Fibroblast of skin of left biceps (primary cell): Measurements from ENCODE around the gene MPP7.
A peak's percentile ranks its signal among the peaks of the same experiment; 100 is the strongest.
"Not testable (repeated sequence)": the region's sequence is repeated elsewhere in the genome, so short reads cannot be mapped to it uniquely, and the experiment has no call there.

Experiments
- DNase-seq, 2 experiments: peaks; one replicate each; pipeline ENCODE4 v3.0.0-alpha.2; 2013; ENCODE audit warnings: low read depth in 2 of 2

The MPP7 gene

GRCh38 chr10:28302638-28303488 is at the start of gene MPP7:
TSS of gene MPP7 (minus strand) at chr10:28303064. CDS start at chr10:28238604, 64,460 bp downstream.
- DNase-seq = peak; percentile 90 to 92

DNA sequence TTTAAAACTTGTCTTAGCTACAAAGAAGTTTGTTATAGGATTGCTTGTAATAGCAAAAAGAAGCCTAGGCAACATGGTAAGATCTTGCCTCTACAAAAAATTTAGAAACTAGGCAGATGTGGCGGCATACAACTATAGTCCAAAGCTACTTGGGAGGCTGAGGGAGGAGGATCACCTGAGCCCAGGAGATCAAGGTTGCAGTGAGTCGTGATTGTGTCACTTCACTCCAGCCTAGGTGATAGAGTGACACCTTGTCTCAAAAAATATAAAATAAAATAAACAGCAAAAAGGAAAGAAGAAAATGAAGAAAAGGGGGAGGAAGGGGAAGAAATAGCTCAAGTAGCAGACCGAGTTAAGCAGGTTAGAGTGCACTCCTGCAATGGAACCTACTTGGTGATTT is 47.0 kb upstream of the MPP7 start:
- no peak for DNase-seq

- DNase-seq = no peak
These were observed 41.4 kb upstream of the MPP7 start for GRCh38 chr10:28343987-28344895.

GRCh38 chr10:28343252-28343651 is 40.4 kb upstream of the MPP7 start:
- DNase-seq = no peak

DNA sequence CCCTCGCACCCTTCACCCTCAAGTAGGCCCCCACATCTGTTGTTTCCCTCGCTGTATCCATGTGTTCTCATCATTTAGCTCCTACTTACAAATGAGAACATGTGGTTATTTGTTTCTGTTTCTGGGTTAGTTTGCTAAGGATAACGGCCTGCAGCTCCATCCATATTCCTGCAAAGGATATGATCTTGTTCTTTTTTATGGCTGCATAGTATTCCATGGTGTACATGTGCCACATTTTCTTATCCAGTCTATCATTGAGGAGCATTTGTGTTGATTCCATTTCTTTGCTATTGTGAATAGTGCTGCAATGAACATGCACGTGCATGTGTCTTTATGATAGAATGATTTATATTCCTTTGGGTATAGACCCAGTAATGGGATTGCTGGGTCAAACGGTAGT is 38.8 kb upstream of the MPP7 start:
- DNase-seq = not testable (repeated sequence)

DNA sequence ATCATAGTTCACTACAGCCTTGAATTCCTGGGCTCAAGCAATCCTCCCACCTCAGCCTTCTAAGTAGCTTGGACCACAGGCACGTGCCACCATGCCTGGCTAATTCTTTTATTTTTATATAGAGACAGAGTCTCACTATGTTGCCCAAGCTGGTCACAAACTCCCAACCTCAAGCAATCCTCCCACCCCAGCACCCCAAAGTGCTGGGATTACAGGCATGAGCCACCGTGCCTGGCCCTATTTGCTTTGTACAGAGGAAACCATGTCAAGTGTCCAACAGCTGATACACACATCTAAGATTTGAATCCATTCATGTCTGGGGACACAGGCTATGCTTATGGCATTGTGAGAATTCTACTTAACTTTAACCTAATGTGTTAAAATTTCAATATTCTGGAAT is 29.9 kb upstream of the MPP7 start:
- DNase-seq = no peak

DNA sequence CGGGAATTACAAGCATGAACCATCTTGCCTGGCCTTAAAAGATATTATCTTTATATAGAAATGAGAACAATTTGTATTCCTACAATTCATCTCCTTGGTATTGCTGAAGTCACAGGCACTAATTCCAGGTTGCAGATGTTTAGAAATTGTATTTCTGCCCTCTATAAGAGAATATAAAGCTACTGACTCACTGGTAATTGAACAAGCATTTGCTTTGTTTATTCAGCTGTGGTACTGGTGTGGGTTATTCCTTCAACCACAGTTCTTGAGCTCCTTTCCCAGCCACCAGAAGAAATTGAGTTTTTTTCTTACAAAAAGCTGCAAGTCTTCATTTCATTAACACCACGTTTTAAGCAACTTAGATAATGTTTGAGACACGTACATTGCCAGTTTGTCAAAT is 29.0 kb upstream of the MPP7 start:
- peak; percentile 77 to 83 for DNase-seq

- DNase-seq = no peak
These were observed 28.2 kb upstream of the MPP7 start for GRCh38 chr10:28331066-28331465.

- no peak for DNase-seq
These were observed 25.5 kb upstream of the MPP7 start for GRCh38 chr10:28328346-28328745.

DNA sequence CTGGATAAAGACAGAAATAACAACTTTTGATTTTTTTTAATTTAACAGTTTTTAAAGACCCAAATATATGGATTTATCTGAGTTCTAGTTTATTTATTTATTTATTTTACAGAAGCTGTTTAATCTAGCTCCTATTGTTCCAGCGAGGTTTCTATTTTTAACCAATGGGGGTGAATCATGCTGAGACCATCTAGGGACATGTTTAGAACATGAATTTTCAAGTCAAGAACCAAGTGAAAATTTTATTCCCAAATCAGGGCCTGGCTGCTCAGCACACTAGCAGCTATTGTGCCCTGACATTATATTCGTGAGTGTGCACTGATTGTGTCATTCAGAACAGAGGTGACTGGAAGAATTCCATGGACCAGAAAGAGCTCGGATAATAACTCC is 24.6 kb upstream of the MPP7 start:
- no peak for DNase-seq

- DNase-seq = no peak
These were observed 23.9 kb upstream of the MPP7 start for GRCh38 chr10:28326516-28327490.

GRCh38 chr10:28320799-28321198 is 17.9 kb upstream of the MPP7 start:
- no peak for DNase-seq

DNA sequence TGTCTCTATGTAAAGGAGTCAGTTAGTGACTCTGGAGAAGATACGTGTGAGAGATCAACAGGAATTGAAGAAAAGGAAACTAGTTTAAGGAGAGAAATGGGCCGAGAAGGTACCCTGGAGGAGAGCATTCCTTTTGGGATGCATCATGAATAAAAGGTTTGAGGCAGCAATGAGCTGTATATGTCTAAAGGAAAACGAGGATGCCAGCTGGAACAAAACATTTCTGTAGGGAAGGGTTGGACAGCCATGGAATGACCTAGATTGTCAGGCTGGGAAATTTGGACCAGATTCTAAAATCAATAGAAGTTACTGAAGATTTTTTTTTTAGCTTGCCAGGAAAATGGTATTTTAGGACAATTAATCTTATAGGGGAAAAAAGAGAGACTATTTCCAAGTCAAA is 17.2 kb upstream of the MPP7 start:
- DNase-seq = no peak

- not testable (repeated sequence) for DNase-seq
These were observed 16.2 kb upstream of the MPP7 start for GRCh38 chr10:28319061-28319460.

- DNase-seq = no peak
These were observed 15.8 kb upstream of the MPP7 start for GRCh38 chr10:28318626-28319025.

- DNase-seq = no peak
These were observed 14.9 kb upstream of the MPP7 start for GRCh38 chr10:28317760-28318159.

DNA sequence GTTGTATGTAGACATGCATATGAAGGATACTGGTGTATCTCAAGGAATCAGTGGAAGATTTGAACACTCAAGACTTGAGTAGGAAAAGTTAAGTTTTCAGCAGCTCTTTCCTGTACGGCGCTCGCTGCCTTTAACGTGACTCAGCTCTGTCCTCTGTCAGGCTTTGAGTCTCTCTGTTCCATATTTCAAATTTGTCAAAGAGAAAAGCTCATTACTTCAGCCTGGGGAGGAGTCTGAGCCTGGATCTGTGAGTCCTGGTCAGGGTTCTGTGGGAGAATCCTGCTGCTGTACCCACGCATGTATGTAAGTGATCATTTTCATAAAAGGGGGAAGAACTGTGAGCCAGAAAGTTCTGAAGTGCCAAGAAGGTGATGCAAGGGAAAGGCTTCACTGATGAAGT is 13.8 kb upstream of the MPP7 start:
- no peak for DNase-seq

DNA sequence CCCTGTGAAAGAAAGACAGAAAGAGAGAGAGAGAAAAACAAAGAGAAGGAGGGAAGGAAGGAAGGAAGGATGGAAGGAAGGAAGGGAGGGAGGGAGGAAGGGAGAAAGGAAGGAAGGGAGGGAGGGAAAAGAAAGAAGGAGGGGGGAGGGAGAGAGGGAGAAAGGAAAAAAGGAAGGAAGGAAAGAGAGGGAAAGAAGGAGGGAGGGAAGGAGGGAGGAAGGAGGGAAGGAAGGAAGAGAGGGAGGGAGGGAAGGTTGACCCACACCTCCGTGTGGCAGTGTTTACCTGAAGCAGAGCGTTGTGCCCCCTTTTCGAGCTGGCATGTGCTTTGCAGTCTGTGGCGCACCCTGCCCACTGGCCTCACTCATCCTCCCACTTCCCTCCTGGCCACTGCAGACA is 12.3 kb upstream of the MPP7 start:
- no peak for DNase-seq

DNA sequence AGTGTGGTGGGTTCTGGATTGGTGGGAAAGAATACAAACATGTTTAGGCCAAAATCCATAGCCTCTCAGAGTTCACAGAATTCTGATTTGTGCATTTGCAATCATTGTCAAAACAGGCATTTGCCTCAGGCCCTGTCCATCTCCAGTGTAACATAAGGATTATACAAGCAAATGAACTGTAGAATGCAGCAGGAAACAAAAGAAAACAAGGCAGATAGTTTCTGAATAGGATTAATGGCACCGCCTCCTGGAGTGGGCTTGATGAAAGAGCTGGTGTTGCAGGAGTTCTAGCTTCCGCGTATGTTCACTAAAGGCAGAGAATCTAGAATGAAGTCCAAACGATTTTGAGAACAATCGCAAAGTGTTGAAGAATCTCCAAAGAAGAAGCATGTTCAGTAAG is 11.3 kb upstream of the MPP7 start:
- no peak for DNase-seq

GRCh38 chr10:28312572-28312971 is 9.7 kb upstream of the MPP7 start:
- no peak for DNase-seq

GRCh38 chr10:28311104-28311503 is 8.2 kb upstream of the MPP7 start:
- no peak for DNase-seq

GRCh38 chr10:28307267-28307666 is 4.4 kb upstream of the MPP7 start:
- DNase-seq = no peak
